Measurements from ENCODE around the gene SMIM1. TPM values are rescaled to one million over a fixed set of nuclear protein-coding genes. Genes with fewer than 3 reads are reported as not detected.

SMIM1 gene
- polyA plus RNA-seq, 2 of the 4 experiments (the other 2 are of a cell fraction), result 0.67 to 1.1 TPM

- TF ChIP-seq CHD2 (IDR thresholded peaks at IDR 0.05; ENCODE audit: low read length, partially characterized antibody) (no peak), NPAS2 (CRISPR knock-in tag; IDR thresholded peaks at IDR 0.05; ENCODE audit: borderline replicate concordance) (no peak), MAFK (IDR thresholded peaks at IDR 0.05; ENCODE audit: partially characterized antibody) (no peak), RARB (CRISPR knock-in tag; IDR thresholded peaks at IDR 0.05) (no peak), NFE2L2 (conservative IDR thresholded peaks at IDR 0.05; ENCODE audit: low read length) (no peak), HOXB5 (CRISPR knock-in tag; IDR thresholded peaks at IDR 0.05) (no peak), JUN (IDR thresholded peaks at IDR 0.05) (no peak), FOXS1 (CRISPR knock-in tag; IDR thresholded peaks at IDR 0.05) (no peak)
These were observed 13.4 kb upstream of the SMIM1 start (continued) for GRCh38 chr1:3759164-3759563.

DNA sequence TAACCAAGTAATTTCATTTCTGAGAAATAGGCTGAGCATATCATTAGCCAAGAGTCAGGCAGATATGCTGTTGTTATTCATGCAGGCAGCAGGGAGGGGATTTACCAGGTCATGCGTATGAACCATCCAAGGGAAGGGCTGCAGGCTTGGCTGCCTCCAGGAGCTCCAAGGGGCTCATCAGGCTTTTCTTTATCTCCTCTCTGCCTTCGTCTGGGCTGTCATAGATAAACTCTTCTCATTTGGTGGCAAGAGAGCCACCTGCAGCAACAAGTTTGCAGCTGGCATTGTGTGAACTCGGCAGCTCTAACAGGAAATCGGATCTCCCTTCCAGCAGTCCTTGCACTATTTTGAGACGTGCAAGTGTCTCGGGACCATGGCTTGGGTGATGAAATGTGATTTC, 12.8 kb upstream of the SMIM1 start:
- FAIRE-seq (no peak), DNase-seq (ENCODE audit: low read depth in 1 of 2, low spot score in 1 of 2) (no peak), ATAC-seq (no peak)
- no peaks in the 10 kb centered on the region for H3K4me1 ChIP-seq
- CTCF ChIA-PET, result interaction anchor here (0.9 kb wide), 1 partner anchor 18 kb away, joined by 5 read pairs; no protein-coding TSS in a partner anchor
- WGBS (ENCODE audit: missing lambda C conversion rate), result 42% methylated on average over 6 of the region's 6 CpGs
- peaks cover 8% of the 10 kb centered on the region; the same call in 1 of the 3 replicates for H3K9me3 ChIP-seq
- TF ChIP-seq JUNB (IDR thresholded peaks at IDR 0.05) (no peak), EHMT2 (IDR thresholded peaks at IDR 0.05; ENCODE audit: low read depth) (no peak), NFE2L2 (conservative IDR thresholded peaks at IDR 0.05; ENCODE audit: low read length) (no peak), CBX2 (IDR thresholded peaks at IDR 0.05; ENCODE audit: borderline replicate concordance, low read depth) (no peak), ZC3H11A (IDR thresholded peaks at IDR 0.05) (no peak), ZSCAN20 (CRISPR knock-in tag; IDR thresholded peaks at IDR 0.05) (no peak)
- POLR2A ChIA-PET, result no interaction called here
- no peak overlapping the region for H3K27ac ChIP-seq
- no peak overlapping the region for H3K4me2 ChIP-seq
- no peak overlapping the region for H3K4me3 ChIP-seq

DNA sequence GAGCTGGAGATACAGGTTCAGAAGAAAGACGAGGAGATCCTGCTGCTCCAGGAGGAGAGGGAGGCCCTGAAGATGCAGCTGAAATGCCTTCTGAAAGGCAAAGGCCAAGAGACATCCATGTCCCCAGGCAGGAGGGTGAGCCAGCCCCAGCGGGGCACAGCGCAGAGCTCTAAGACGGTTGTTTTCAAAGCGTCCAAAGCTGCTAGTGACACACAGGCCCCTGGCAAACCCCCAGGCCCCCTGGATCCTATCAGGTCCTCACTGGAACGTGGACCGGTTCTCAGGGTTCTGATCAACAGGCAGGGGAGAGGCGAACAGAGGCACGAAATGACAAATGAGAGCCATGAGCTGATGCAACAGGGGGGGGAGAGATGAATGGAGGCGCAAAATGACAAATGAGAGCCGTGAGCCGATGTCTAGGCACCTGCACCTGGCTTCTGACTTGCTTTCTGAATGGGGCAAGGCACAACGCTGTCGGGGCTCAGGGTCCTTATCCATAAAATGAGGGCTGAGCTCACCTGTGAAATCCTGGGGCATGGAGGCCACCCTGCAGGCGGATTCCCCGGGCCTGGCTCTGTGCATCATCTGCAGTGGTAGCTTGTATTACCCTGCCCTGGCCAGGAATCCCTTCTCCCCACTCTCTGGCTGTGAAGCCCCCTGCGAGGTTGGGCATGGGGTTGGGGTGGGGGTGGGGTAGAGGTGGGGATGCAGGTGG, 11.1 kb upstream of the SMIM1 start:
- no peak for DNase-seq (ENCODE audit: low read depth in 1 of 2, low spot score in 1 of 2)
- ATAC-seq, result no peak
- POLR2A ChIA-PET, result no interaction called here

DNA sequence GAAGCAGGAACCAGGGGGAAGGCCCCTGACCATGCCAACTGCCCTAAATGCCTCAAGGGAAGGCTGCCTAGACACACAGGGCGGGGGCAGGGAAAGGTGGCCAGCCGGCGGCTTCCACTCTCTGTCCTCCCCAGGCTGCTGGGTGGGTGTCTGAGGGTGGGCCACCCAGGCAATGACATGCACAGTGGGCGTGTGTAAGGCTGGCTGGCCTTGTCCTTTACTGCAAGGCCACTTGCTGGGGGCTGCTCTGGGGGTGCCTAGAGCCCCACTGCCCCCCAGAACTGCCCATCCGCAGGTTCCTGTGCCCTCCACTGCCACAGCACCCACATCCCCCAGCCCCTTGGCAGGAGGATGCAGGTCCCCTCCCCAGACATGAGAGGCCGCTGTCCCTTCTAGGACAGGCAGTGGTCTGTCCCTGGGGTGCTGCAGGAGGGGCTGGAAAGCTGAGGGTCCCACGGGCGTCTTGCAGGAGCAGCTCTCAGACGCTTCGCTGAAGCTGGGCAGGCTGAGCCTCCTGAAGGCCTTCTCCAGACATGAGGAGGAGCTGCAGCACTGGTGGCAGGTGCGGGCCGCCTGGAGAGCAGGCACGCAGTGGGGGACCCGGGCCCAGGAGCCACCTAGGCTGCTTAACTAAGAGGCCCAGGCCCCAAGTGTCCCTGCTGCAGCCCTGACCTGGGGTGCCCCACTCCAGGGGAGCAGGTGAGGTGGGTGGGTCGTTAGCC, 10.2 kb upstream of the SMIM1 start:
- no peak for ATAC-seq

More for the DNA sequence above, 11.1 kb upstream of the SMIM1 start:
- no peak for FAIRE-seq
- Histone ChIP-seq H3K9me3 (peaks cover 8% of the 10 kb centered on the region; the same call in 1 of the 3 replicates), H3K4me3 (no peak overlapping the region), H3K4me1 (no peaks in the 10 kb centered on the region), H3K4me2 (no peak overlapping the region), H3K27ac (no peak overlapping the region)
- WGBS (ENCODE audit: missing lambda C conversion rate), result 55% methylated on average over 14 of the region's 17 CpGs
- CTCF ChIA-PET, result interaction anchor here (1.0 to 1.2 kb wide), 2 partner anchors 8 to 15 kb away, joined by 4 read pairs; no protein-coding TSS in a partner anchor
- no peak for TF ChIP-seq RAD21 (conservative IDR thresholded peaks at IDR 0.05 in 1 of 2, IDR thresholded peaks at IDR 0.05 in 1 of 2)
- no peak for TF ChIP-seq NPAS2 (CRISPR knock-in tag; IDR thresholded peaks at IDR 0.05; ENCODE audit: borderline replicate concordance)
- no peak for TF ChIP-seq CBX2 (IDR thresholded peaks at IDR 0.05; ENCODE audit: borderline replicate concordance, low read depth)
- TF ChIP-seq RFX5 (IDR thresholded peaks at IDR 0.05), result no peak
- no peak for TF ChIP-seq RNF2 (IDR thresholded peaks at IDR 0.05; ENCODE audit: borderline replicate concordance, low read depth)
- TF ChIP-seq RCOR1 (IDR thresholded peaks at IDR 0.05; ENCODE audit: low read depth, low read length), result no peak
- TF ChIP-seq BCL3 (IDR thresholded peaks at IDR 0.05), result no peak

More for the DNA sequence above, 10.2 kb upstream of the SMIM1 start:
- Histone ChIP-seq H3K27ac (no peak overlapping the region), H3K4me3 (no peak overlapping the region), H3K4me2 (no peak overlapping the region), H3K4me1 (no peaks in the 10 kb centered on the region), H3K9me3 (peaks cover 8% of the 10 kb centered on the region; the same call in 1 of the 3 replicates)
- FAIRE-seq (no peak), DNase-seq (ENCODE audit: low read depth in 1 of 2, low spot score in 1 of 2) (no peak)
- POLR2A ChIA-PET, result no interaction called here
- CTCF ChIA-PET, result no interaction called here
- WGBS (ENCODE audit: missing lambda C conversion rate), result 80% methylated on average over 1 of the region's 15 CpGs
- TF ChIP-seq MAFK (IDR thresholded peaks at IDR 0.05; ENCODE audit: partially characterized antibody) (no peak), RNF2 (IDR thresholded peaks at IDR 0.05; ENCODE audit: borderline replicate concordance, low read depth) (no peak), JUN (IDR thresholded peaks at IDR 0.05) (no peak), HMGXB4 (CRISPR knock-in tag; IDR thresholded peaks at IDR 0.05; ENCODE audit: borderline replicate concordance) (no peak), RCOR1 (IDR thresholded peaks at IDR 0.05; ENCODE audit: low read depth, low read length) (no peak), ELK1 (IDR thresholded peaks at IDR 0.05; ENCODE audit: low read depth, low read length) (no peak), CHD2 (IDR thresholded peaks at IDR 0.05; ENCODE audit: low read length, partially characterized antibody) (no peak)
